CD4-positive, alpha-beta memory T cell (primary cell): ENCODE results near the gene LDLRAD4. TPM values are rescaled to one million over a fixed set of nuclear protein-coding genes. Genes with fewer than 3 reads are reported as not detected.

Experiments used
- CTCF ChIA-PET: fragments of 350-600 bp; sonication (Branson Sonifier 250); formaldehyde crosslinking; loops from one replicate; lab custom pipeline; 2021; ENCODE audit warnings: inconsistent platforms; ENCODE audit not compliant: partially characterized antibody; lab: Charles Lee
- POLR2A ChIA-PET: fragments of 350-600 bp; sonication (Branson Sonifier 250); formaldehyde crosslinking; loops from one replicate; lab custom pipeline; 2021; ENCODE audit not compliant: partially characterized antibody; lab: Charles Lee
- DNase-seq, 5 donors: peaks; one replicate each; pipeline versions ENCODE4 v3.0.0 to v3.0.0-alpha.2; 2020 to 2022; ENCODE audit warnings: mixed read lengths in 1 of 5
- H3K27ac ChIP-seq: one replicate; pipeline ENCODE4 v1.7.0; 2013; ENCODE audit warnings: low read depth, low read length
- H3K27me3 ChIP-seq: 2 replicates; pipeline ENCODE4 v1.7.0; 2013; ENCODE audit warnings: mild to moderate bottlenecking, low read length, moderate library complexity; ENCODE audit not compliant: insufficient read depth
- H3K36me3 ChIP-seq: 2 replicates; pipeline ENCODE4 v1.7.0; 2013; ENCODE audit warnings: mild to moderate bottlenecking, low read length, moderate library complexity; ENCODE audit not compliant: insufficient read depth
- H3K4me1 ChIP-seq: 2 replicates; pipeline ENCODE4 v1.7.0; 2013; ENCODE audit warnings: mild to moderate bottlenecking, low read length, moderate library complexity; ENCODE audit not compliant: insufficient read depth
- H3K4me3 ChIP-seq, 2 donors: one replicate each; pipeline ENCODE4 v1.7.0; 2013; ENCODE audit warnings: low read length in 2 of 2, mild to moderate bottlenecking in 1 of 2
- H3K9me3 ChIP-seq, 2 donors: one replicate each; pipeline ENCODE4 v1.7.0; 2013; ENCODE audit warnings: low read length in 2 of 2, control low read depth in 1 of 2; ENCODE audit not compliant: control insufficient read depth in 1 of 2
- H3K27ac Mint-ChIP-seq, 7 donors: one replicate each; pipeline ENCODE4 v1.8.0; 2020 to 2021; ENCODE audit warnings: mixed read lengths in 7 of 7, mild to moderate bottlenecking in 6 of 7, inconsistent platforms in 3 of 7, moderate library complexity in 3 of 7
- H3K27me3 Mint-ChIP-seq, 2 donors: one replicate each; pipeline ENCODE4 v1.8.0; 2020 to 2021; ENCODE audit warnings: mixed read lengths in 2 of 2
- H3K36me3 Mint-ChIP-seq, 2 donors: one replicate each; pipeline ENCODE4 v1.8.0; 2020 to 2021; ENCODE audit warnings: mixed read lengths in 2 of 2, inconsistent platforms in 1 of 2, mild to moderate bottlenecking in 1 of 2
- H3K4me1 Mint-ChIP-seq, 4 donors: one replicate each; pipeline ENCODE4 v1.8.0; 2020 to 2021; ENCODE audit warnings: mixed read lengths in 4 of 4, mild to moderate bottlenecking in 1 of 4
- H3K4me3 Mint-ChIP-seq, 8 donors: one replicate each; pipeline ENCODE4 v1.8.0; 2020 to 2021; ENCODE audit warnings: mixed read lengths in 8 of 8, mild to moderate bottlenecking in 7 of 8, moderate library complexity in 6 of 8, inconsistent platforms in 3 of 8
- H3K9me3 Mint-ChIP-seq, 8 donors: one replicate each; pipeline ENCODE4 v1.8.0; 2020 to 2021; ENCODE audit warnings: mixed read lengths in 8 of 8, mild to moderate bottlenecking in 5 of 8, inconsistent platforms in 3 of 8, moderate library complexity in 1 of 8
- intact Hi-C: fragments of 100-400 bp; cut with micrococcal nuclease; formaldehyde crosslinking; loops from one replicate; pipeline ENCODE4 v1.15.1; 2023
- polyA plus RNA-seq, 2 donors: library from polyadenylated mRNA; unstranded; fragments of 300-500 nt; fragmentation: Illumina TruSeq; gene quantifications; one replicate each; pipeline ENCODE4 v1.2.3, GENCODE V29; 2021
- total RNA-seq, 2 experiments: library from RNA; stranded (reverse); gene quantifications; one replicate each; pipeline ENCODE4 v1.2.3, GENCODE V29; 2021

Gene LDLRAD4
- total and polyA plus RNA-seq, 4 experiments from 2014 or later = 17.4 to 63.0 (median 36.6) TPM

GRCh38 chr18:13233787-13234783 is 15.5 kb downstream of the LDLRAD4 start:
- Mint-ChIP-seq H3K27me3 (no peaks in the 10 kb centered on the region), H3K9me3 (no peaks in the 10 kb centered on the region), H3K4me1 (no peaks in the 10 kb centered on the region), H3K36me3 (no peaks in the 10 kb centered on the region), H3K27ac (peak overlapping the region in 1 of 7 donors; percentile 30), H3K4me3 (no peak overlapping the region)
- ChIA-PET CTCF (interaction anchor here (1.1 kb wide), 1 partner anchor 9 kb away, joined by 3 read pairs; no protein-coding TSS in a partner anchor), POLR2A (no interaction called here)
- H3K27me3 ChIP-seq = no peaks in the 10 kb centered on the region
- no peaks in the 10 kb centered on the region for H3K36me3 ChIP-seq
- H3K27ac ChIP-seq = no peak overlapping the region
- no peak for DNase-seq
- intact Hi-C loops = no loop called here
- no peaks in the 10 kb centered on the region for H3K4me1 ChIP-seq
- H3K4me3 ChIP-seq = no peak overlapping the region
- no peaks in the 10 kb centered on the region for H3K9me3 ChIP-seq

- H3K27me3 ChIP-seq = no peaks in the 10 kb centered on the region
- ChIA-PET CTCF (no interaction called here), POLR2A (no interaction called here)
- H3K4me1 Mint-ChIP-seq = no peaks in the 10 kb centered on the region
- no peaks in the 10 kb centered on the region for H3K36me3 ChIP-seq
- no peak overlapping the region for H3K27ac Mint-ChIP-seq
- no peak overlapping the region for H3K4me3 Mint-ChIP-seq
- H3K27ac ChIP-seq = no peak overlapping the region
- H3K4me1 ChIP-seq = no peaks in the 10 kb centered on the region
- H3K9me3 ChIP-seq = no peaks in the 10 kb centered on the region
- no peak for DNase-seq
- no peaks in the 10 kb centered on the region for H3K27me3 Mint-ChIP-seq
- H3K9me3 Mint-ChIP-seq = no peaks in the 10 kb centered on the region
- H3K4me3 ChIP-seq = no peak overlapping the region
- no peaks in the 10 kb centered on the region for H3K36me3 Mint-ChIP-seq
- intact Hi-C loops = no loop called here
Measured at GRCh38 chr18:13235421-13235831, 16.9 kb downstream of the LDLRAD4 start.

GRCh38 chr18:13235981-13236380 is 17.4 kb downstream of the LDLRAD4 start:
- ChIA-PET POLR2A (no interaction called here), CTCF (no interaction called here)
- Mint-ChIP-seq H3K9me3 (no peaks in the 10 kb centered on the region), H3K27me3 (no peaks in the 10 kb centered on the region), H3K27ac (no peak overlapping the region), H3K4me1 (no peaks in the 10 kb centered on the region), H3K36me3 (no peaks in the 10 kb centered on the region), H3K4me3 (no peak overlapping the region)
- Histone ChIP-seq H3K27ac (no peak overlapping the region), H3K36me3 (no peaks in the 10 kb centered on the region), H3K4me1 (no peaks in the 10 kb centered on the region), H3K4me3 (no peak overlapping the region), H3K9me3 (no peaks in the 10 kb centered on the region), H3K27me3 (no peaks in the 10 kb centered on the region)
- intact Hi-C loops = no loop called here
- no peak for DNase-seq

GRCh38 chr18:13236411-13236810 is 17.9 kb downstream of the LDLRAD4 start:
- Histone ChIP-seq H3K4me3 (no peak overlapping the region), H3K27ac (no peak overlapping the region), H3K9me3 (no peaks in the 10 kb centered on the region), H3K4me1 (no peaks in the 10 kb centered on the region), H3K27me3 (no peaks in the 10 kb centered on the region), H3K36me3 (no peaks in the 10 kb centered on the region)
- H3K27ac Mint-ChIP-seq = no peak overlapping the region
- no peak overlapping the region for H3K4me3 Mint-ChIP-seq
- H3K9me3 Mint-ChIP-seq = no peaks in the 10 kb centered on the region
- H3K27me3 Mint-ChIP-seq = no peaks in the 10 kb centered on the region
- ChIA-PET POLR2A (no interaction called here), CTCF (no interaction called here)
- no peak for DNase-seq
- intact Hi-C loops = no loop called here
- H3K36me3 Mint-ChIP-seq = no peaks in the 10 kb centered on the region
- no peaks in the 10 kb centered on the region for H3K4me1 Mint-ChIP-seq

GRCh38 chr18:13237073-13237472 is 18.5 kb downstream of the LDLRAD4 start:
- Histone ChIP-seq H3K4me1 (no peaks in the 10 kb centered on the region), H3K27ac (no peak overlapping the region), H3K27me3 (no peaks in the 10 kb centered on the region), H3K4me3 (no peak overlapping the region), H3K9me3 (no peaks in the 10 kb centered on the region), H3K36me3 (no peaks in the 10 kb centered on the region)
- no peaks in the 10 kb centered on the region for H3K4me1 Mint-ChIP-seq
- peak overlapping the region in 1 of 7 donors; percentile 50 for H3K27ac Mint-ChIP-seq
- CTCF ChIA-PET = no interaction called here
- H3K36me3 Mint-ChIP-seq = no peaks in the 10 kb centered on the region
- POLR2A ChIA-PET = no interaction called here
- DNase-seq = no peak
- H3K4me3 Mint-ChIP-seq = no peak overlapping the region
- intact Hi-C loops = no loop called here
- H3K27me3 Mint-ChIP-seq = no peaks in the 10 kb centered on the region
- no peaks in the 10 kb centered on the region for H3K9me3 Mint-ChIP-seq

- Mint-ChIP-seq H3K4me3 (no peak overlapping the region), H3K27me3 (no peaks in the 10 kb centered on the region), H3K4me1 (no peaks in the 10 kb centered on the region), H3K27ac (no peak overlapping the region), H3K36me3 (no peaks in the 10 kb centered on the region), H3K9me3 (no peaks in the 10 kb centered on the region)
- Histone ChIP-seq H3K4me3 (no peak overlapping the region), H3K9me3 (no peaks in the 10 kb centered on the region), H3K27ac (no peak overlapping the region), H3K4me1 (no peaks in the 10 kb centered on the region), H3K27me3 (no peaks in the 10 kb centered on the region), H3K36me3 (no peaks in the 10 kb centered on the region)
- ChIA-PET CTCF (no interaction called here), POLR2A (no interaction called here)
- intact Hi-C loops = no loop called here
- no peak for DNase-seq
Measured at GRCh38 chr18:13237641-13238040, 19.1 kb downstream of the LDLRAD4 start.

GRCh38 chr18:13239171-13239956 is 20.8 kb downstream of the LDLRAD4 start:
- H3K27ac Mint-ChIP-seq = peak overlapping the region in 1 of 7 donors; percentile 36
- Histone ChIP-seq H3K4me3 (no peak overlapping the region), H3K4me1 (no peaks in the 10 kb centered on the region), H3K9me3 (no peaks in the 10 kb centered on the region), H3K27me3 (no peaks in the 10 kb centered on the region), H3K36me3 (no peaks in the 10 kb centered on the region), H3K27ac (no peak overlapping the region)
- ChIA-PET POLR2A (no interaction called here), CTCF (interaction anchor here (1.1 kb wide), 1 partner anchor 26 kb away, joined by 3 read pairs; no protein-coding TSS in a partner anchor)
- no peak overlapping the region for H3K4me3 Mint-ChIP-seq
- no peak for DNase-seq
- no peaks in the 10 kb centered on the region for H3K27me3 Mint-ChIP-seq
- H3K9me3 Mint-ChIP-seq = peaks cover 0 to 2% (median 0%) of the 10 kb centered on the region in 8 donors
- intact Hi-C loops = no loop called here
- H3K4me1 Mint-ChIP-seq = no peaks in the 10 kb centered on the region
- no peaks in the 10 kb centered on the region for H3K36me3 Mint-ChIP-seq
